NCI-H1694 (cell line): Measurements from ENCODE around the gene NTF3.

Source experiments
- DNase-seq: peaks from one replicate; lab custom pipeline; 2025; lab: John Stamatoyannopoulos, UW

The NTF3 gene

GRCh38 chr12:5458229-5459050, 26.5 kb downstream of the NTF3 start:
- DNase-seq, result no peak

GRCh38 chr12:5459051-5459782, 27.3 kb downstream of the NTF3 start:
- no peak for DNase-seq

GRCh38 chr12:5460817-5461216, 28.9 kb downstream of the NTF3 start:
- no peak for DNase-seq

- DNase-seq, result no peak
Measured at GRCh38 chr12:5461966-5462365, 30.1 kb downstream of the NTF3 start.

GRCh38 chr12:5464096-5464495, 32.2 kb downstream of the NTF3 start:
- no peak for DNase-seq

GRCh38 chr12:5465384-5465783, 33.5 kb downstream of the NTF3 start:
- DNase-seq, result no peak

- no peak for DNase-seq
Measured at GRCh38 chr12:5466521-5466960, 34.6 kb downstream of the NTF3 start.

GRCh38 chr12:5467931-5468330, 36.0 kb downstream of the NTF3 start:
- no peak for DNase-seq

- no peak for DNase-seq
Measured at GRCh38 chr12:5470221-5470620, 38.3 kb downstream of the NTF3 start.

GRCh38 chr12:5470703-5471102, 38.8 kb downstream of the NTF3 start:
- no peak for DNase-seq

- no peak for DNase-seq
Measured at GRCh38 chr12:5473076-5473782, 41.3 kb downstream of the NTF3 start.

- DNase-seq, result no peak
Measured at GRCh38 chr12:5473783-5474116, 41.8 kb downstream of the NTF3 start.

- DNase-seq, result no peak
Measured at GRCh38 chr12:5476356-5476755, 44.4 kb downstream of the NTF3 start.

- no peak for DNase-seq
Measured at GRCh38 chr12:5478081-5478706, 46.3 kb downstream of the NTF3 start.

GRCh38 chr12:5479761-5480160, 47.9 kb downstream of the NTF3 start:
- DNase-seq, result no peak

GRCh38 chr12:5480218-5480937, 48.5 kb downstream of the NTF3 start:
- no peak for DNase-seq

GRCh38 chr12:5480938-5481303, 49.0 kb downstream of the NTF3 start:
- DNase-seq, result no peak

GRCh38 chr12:5481645-5482044, 49.7 kb downstream of the NTF3 start:
- DNase-seq, result no peak

- DNase-seq, result no peak
Measured at GRCh38 chr12:5484426-5484825, 52.5 kb downstream of the NTF3 start.

- no peak for DNase-seq
Measured at GRCh38 chr12:5485454-5485853, 53.5 kb downstream of the NTF3 start.

GRCh38 chr12:5487076-5487475, 55.2 kb downstream of the NTF3 start:
- no peak for DNase-seq
